Adrenal gland (tissue), 5 donors: ENCODE results near the gene RNF217.

Experiments used
- CTCF ChIP-seq, 6 experiments: fragments of 450-650 bp in 4 of 6; fragments of 200-600 bp in 2 of 6; sonication (generic) in 1 of 6; IDR thresholded peaks; 1 replicate in 5 of 6; 2 replicates in 1 of 6; pipeline versions ENCODE4 v1.5.1 to v1.8.0; 2016 to 2021; ENCODE audit warnings: antibody characterized with exemption in 6 of 6, mild to moderate bottlenecking in 2 of 6, moderate library complexity in 1 of 6
- POLR2A ChIP-seq, 2 donors: fragments of 450-650 bp; IDR thresholded peaks; one replicate each; pipeline ENCODE4 v1.6.1; 2017; ENCODE audit warnings: antibody characterized with exemption in 2 of 2, mild to moderate bottlenecking in 2 of 2, moderate library complexity in 1 of 2
- donor health status: DM: no; HTN: no; CAD: no.

GRCh38 chr6:125077453-125077852 is 115.2 kb downstream of the RNF217 start:
- no peak for TF ChIP-seq CTCF (IDR thresholded peaks at IDR 0.05)
- TF ChIP-seq POLR2A (IDR thresholded peaks at IDR 0.05) = no peak
